Measurements from ENCODE around the gene PPFIA4. TPM values are rescaled to one million over a fixed set of nuclear protein-coding genes. Genes with fewer than 3 reads are reported as not detected.

The PPFIA4 gene
- polyA plus RNA-seq, 1 donor (not counting 4 experiments of a cell fraction or from before 2014, with no cell fraction given), result 2.3 TPM

DNA sequence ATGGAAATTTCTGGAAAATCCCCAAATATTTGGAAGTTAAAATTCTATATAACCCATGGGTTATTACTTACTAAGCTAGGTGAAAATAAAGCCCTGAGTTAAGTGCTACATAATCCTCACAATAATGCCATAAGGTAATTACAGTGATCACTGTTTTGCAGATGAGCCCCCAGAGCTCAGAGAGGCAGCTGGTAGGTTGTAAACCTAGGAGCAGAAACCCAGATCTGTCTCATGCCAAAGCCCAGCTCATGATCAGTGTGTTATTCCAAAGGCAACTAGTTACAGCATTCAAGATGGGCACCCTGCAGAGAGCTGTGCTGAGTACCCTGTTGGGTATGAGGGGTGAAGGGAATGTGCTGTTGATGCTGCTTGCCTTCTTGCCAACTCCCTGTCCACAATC, 70.3 kb downstream of the PPFIA4 start:
- FAIRE-seq (no peak), DNase-seq (ENCODE audit: low read depth, low spot score) (no peak)
- Histone ChIP-seq H4K20me1 (ENCODE audit: control insufficient read depth, extremely low read depth, insufficient read depth, low read length) (no peaks in the 10 kb centered on the region), H3K4me3 (ENCODE audit: control insufficient read depth in 2 of 3, extremely low read depth in 1 of 3, insufficient read depth in 2 of 3, low read depth in 1 of 3, low read length in 3 of 3) (no peak overlapping the region), H3K9me3 (ENCODE audit: control insufficient read depth, low read depth, low read length) (no peaks in the 10 kb centered on the region), H3K4me2 (ENCODE audit: control insufficient read depth, extremely low read depth, insufficient read depth, low read depth, low read length) (no peak overlapping the region), H3K79me2 (ENCODE audit: control insufficient read depth, insufficient read depth, low read length) (no peaks in the 10 kb centered on the region), H3K36me3 (ENCODE audit: control insufficient read depth in 2 of 2, extremely low read depth in 1 of 2, insufficient read depth in 2 of 2, low read length in 2 of 2) (no peaks in the 10 kb centered on the region), H3K27ac (ENCODE audit: control insufficient read depth, insufficient read depth, low read length) (no peak overlapping the region), H3K9ac (ENCODE audit: control insufficient read depth, extremely low read depth, insufficient read depth, low read length) (no peak overlapping the region), H3K9me1 (ENCODE audit: control insufficient read depth, extremely low read depth, insufficient read depth, low read length) (no peaks in the 10 kb centered on the region), H3K27me3 (ENCODE audit: control insufficient read depth, extremely low read depth, insufficient read depth, low read length) (peaks cover 4% of the 10 kb centered on the region), H2AFZ (ENCODE audit: control insufficient read depth, low read length) (no peak overlapping the region), H3K4me1 (ENCODE audit: control insufficient read depth, extremely low read depth, insufficient read depth, low read length) (peaks cover 24% of the 10 kb centered on the region)
- no peak for TF ChIP-seq EZH2 (IDR thresholded peaks at IDR 0.05; ENCODE audit: low read length)
- TF ChIP-seq, protein P1, sequence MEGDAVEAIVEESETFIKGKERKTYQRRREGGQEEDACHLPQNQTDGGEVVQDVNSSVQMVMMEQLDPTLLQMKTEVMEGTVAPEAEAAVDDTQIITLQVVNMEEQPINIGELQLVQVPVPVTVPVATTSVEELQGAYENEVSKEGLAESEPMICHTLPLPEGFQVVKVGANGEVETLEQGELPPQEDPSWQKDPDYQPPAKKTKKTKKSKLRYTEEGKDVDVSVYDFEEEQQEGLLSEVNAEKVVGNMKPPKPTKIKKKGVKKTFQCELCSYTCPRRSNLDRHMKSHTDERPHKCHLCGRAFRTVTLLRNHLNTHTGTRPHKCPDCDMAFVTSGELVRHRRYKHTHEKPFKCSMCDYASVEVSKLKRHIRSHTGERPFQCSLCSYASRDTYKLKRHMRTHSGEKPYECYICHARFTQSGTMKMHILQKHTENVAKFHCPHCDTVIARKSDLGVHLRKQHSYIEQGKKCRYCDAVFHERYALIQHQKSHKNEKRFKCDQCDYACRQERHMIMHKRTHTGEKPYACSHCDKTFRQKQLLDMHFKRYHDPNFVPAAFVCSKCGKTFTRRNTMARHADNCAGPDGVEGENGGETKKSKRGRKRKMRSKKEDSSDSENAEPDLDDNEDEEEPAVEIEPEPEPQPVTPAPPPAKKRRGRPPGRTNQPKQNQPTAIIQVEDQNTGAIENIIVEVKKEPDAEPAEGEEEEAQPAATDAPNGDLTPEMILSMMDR (optimal IDR thresholded peaks at IDR 0.05 in 1 of 3, IDR thresholded peaks at IDR 0.05 in 1 of 3, conservative IDR thresholded peaks at IDR 0.05 in 1 of 3; ENCODE audit: extremely low read depth in 1 of 3, insufficient read depth in 2 of 3, low read length in 3 of 3), result no peak
- dilution Hi-C loops (cut with MboI; ENCODE audit: extremely low pct_ligation_motif_present, low sequenced_read_pairs), result no loop called here

DNA sequence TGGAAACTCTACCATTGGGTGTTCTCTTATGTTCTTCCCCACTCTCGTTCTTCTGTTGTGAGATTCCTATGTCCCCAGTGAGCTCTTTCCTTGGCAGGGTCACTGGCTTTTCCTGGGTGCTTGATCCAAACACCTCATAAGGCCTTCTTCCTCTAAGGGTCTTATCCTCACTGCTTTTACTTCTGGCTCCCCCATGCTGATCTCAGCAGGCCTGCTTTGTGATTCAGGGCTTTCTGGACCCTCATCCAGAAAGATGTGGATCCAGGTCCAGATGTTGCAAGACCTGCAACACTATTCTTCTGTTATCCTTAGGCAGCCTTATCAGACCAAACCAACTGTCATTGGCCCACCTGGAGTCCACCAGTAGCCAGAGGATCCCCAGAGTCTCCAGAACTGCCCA, 70.7 kb downstream of the PPFIA4 start:
- H3K79me2 ChIP-seq (ENCODE audit: control insufficient read depth, insufficient read depth, low read length), result no peaks in the 10 kb centered on the region
- dilution Hi-C loops (cut with MboI; ENCODE audit: extremely low pct_ligation_motif_present, low sequenced_read_pairs), result no loop called here
- no peaks in the 10 kb centered on the region for H3K9me1 ChIP-seq (ENCODE audit: control insufficient read depth, extremely low read depth, insufficient read depth, low read length)
- H3K4me3 ChIP-seq (ENCODE audit: control insufficient read depth in 2 of 3, extremely low read depth in 1 of 3, insufficient read depth in 2 of 3, low read depth in 1 of 3, low read length in 3 of 3), result no peak overlapping the region
- H3K27ac ChIP-seq (ENCODE audit: control insufficient read depth, insufficient read depth, low read length), result no peak overlapping the region
- no peaks in the 10 kb centered on the region for H4K20me1 ChIP-seq (ENCODE audit: control insufficient read depth, extremely low read depth, insufficient read depth, low read length)
- no peak overlapping the region for H2AFZ ChIP-seq (ENCODE audit: control insufficient read depth, low read length)
- H3K27me3 ChIP-seq (ENCODE audit: control insufficient read depth, extremely low read depth, insufficient read depth, low read length), result peaks cover 4% of the 10 kb centered on the region
- no peak for DNase-seq (ENCODE audit: low read depth, low spot score)
- FAIRE-seq, result no peak
- H3K9ac ChIP-seq (ENCODE audit: control insufficient read depth, extremely low read depth, insufficient read depth, low read length), result no peak overlapping the region
- no peaks in the 10 kb centered on the region for H3K36me3 ChIP-seq (ENCODE audit: control insufficient read depth in 2 of 2, extremely low read depth in 1 of 2, insufficient read depth in 2 of 2, low read length in 2 of 2)
- H3K9me3 ChIP-seq (ENCODE audit: control insufficient read depth, low read depth, low read length), result no peaks in the 10 kb centered on the region
- no peak overlapping the region for H3K4me2 ChIP-seq (ENCODE audit: control insufficient read depth, extremely low read depth, insufficient read depth, low read depth, low read length)
- peaks cover 20% of the 10 kb centered on the region for H3K4me1 ChIP-seq (ENCODE audit: control insufficient read depth, extremely low read depth, insufficient read depth, low read length)
- no peak for TF ChIP-seq EZH2 (IDR thresholded peaks at IDR 0.05; ENCODE audit: low read length)
- TF ChIP-seq, protein P1 (optimal IDR thresholded peaks at IDR 0.05 in 1 of 3, IDR thresholded peaks at IDR 0.05 in 1 of 3, conservative IDR thresholded peaks at IDR 0.05 in 1 of 3; ENCODE audit: extremely low read depth in 1 of 3, insufficient read depth in 2 of 3, low read length in 3 of 3), result no peak
